Ovary (tissue), 9 donors: ENCODE measurements around the gene LTBP2. TPM values are rescaled to one million over a fixed set of nuclear protein-coding genes. Genes with fewer than 3 reads are reported as not detected.

ENCODE experiments used
- DNase-seq, 5 donors: peaks; one replicate each; pipeline ENCODE4 v3.0.0-alpha.2; 2019 to 2020
- H3K27ac ChIP-seq, 2 donors: fragments of 200-600 bp; one replicate each; pipeline versions ENCODE4 v1.5.1 to v1.8.0; 2019 to 2022
- H3K27me3 ChIP-seq: fragments of 200-600 bp; one replicate; pipeline ENCODE4 v1.8.0; 2022
- H3K36me3 ChIP-seq: fragments of 200-600 bp; sonication (generic); one replicate; pipeline ENCODE4 v1.5.1; 2019
- H3K4me1 ChIP-seq: one replicate; pipeline ENCODE4 v1.8.1; 2013; ENCODE audit warnings: mild to moderate bottlenecking, moderate library complexity; ENCODE audit not compliant: insufficient read depth
- H3K4me3 ChIP-seq: fragments of 200-600 bp; sonication (generic); one replicate; pipeline ENCODE4 v1.5.1; 2017
- H3K9me3 ChIP-seq, 2 donors: fragments of 200-600 bp in 1 of 2; sonication (generic) in 1 of 2; one replicate each; pipeline versions ENCODE4 v1.5.1 to v1.8.1; 2013 to 2019; ENCODE audit warnings: mild to moderate bottlenecking in 1 of 2, moderate library complexity in 1 of 2
- CTCF ChIP-seq, 3 donors: fragments of 450-650 bp in 2 of 3; fragments of 200-600 bp in 1 of 3; IDR thresholded peaks; one replicate each; pipeline versions ENCODE4 v1.5.1 to v1.8.0; 2016 to 2022; ENCODE audit warnings: antibody characterized with exemption in 3 of 3, mild to moderate bottlenecking in 1 of 3
- EP300 ChIP-seq: sonication (generic); formaldehyde crosslinking; IDR thresholded peaks from one replicate; pipeline ENCODE4 v1.6.1; 2017; ENCODE audit warnings: antibody characterized with exemption
- POLR2A ChIP-seq: fragments of 450-650 bp; IDR thresholded peaks from one replicate; pipeline ENCODE4 v1.6.1; 2017; ENCODE audit warnings: antibody characterized with exemption, mild to moderate bottlenecking, moderate library complexity
- WGBS, 3 donors: extraction: QIAGEN DNeasy Blood & Tissue Kit in 1 of 3; methylation state at CpG; one replicate each; pipeline versions ENCODE4 v1.1.5 to v1.1.7; 2013 to 2017; 5-methylcytosine and 5-hydroxymethylcytosine counted together
- intact Hi-C, 4 donors: fragments of 100-400 bp; cut with DNase I; formaldehyde crosslinking; loops; one replicate each; pipeline versions ENCODE4 v1.11.0 to v1.15.1; 2022 to 2023
- polyA plus RNA-seq, 2 donors: library from polyadenylated mRNA; stranded (reverse); fragments of 200-250 nt in 1 of 2; fragments of 350-450 nt in 1 of 2; fragmentation: Illumina TruSeq in 1 of 2; extraction: RNeasy Lipid Tissue Mini Kit (QIAGEN cat#74804) in 1 of 2; gene quantifications; one replicate each; pipeline ENCODE4 v1.2.3, GENCODE V29; 2013 to 2014
- total RNA-seq, 7 donors: library from RNA; depleted of rRNA in 2 of 7; stranded (reverse); fragments of >200 nt in 2 of 7; fragmentation: NEBNext Ultra II Directional in 3 of 7; extraction: Animal tissue kit (Norgen Biotek cat#: 25700) in 3 of 7; gene quantifications; one replicate each; pipeline versions ENCODE4 v1.1.0 to v1.2.4, GENCODE V29; 2016 to 2023
- donor health status: DM: no; HTN: no; CAD: no; lungs with moderate emphysema.
- donor health status: DM: no; HTN: no; CAD: no.
- donor health status: Bipolar disorder and iron deficiency.
- donor health status: DM: yes; HTN: yes; CAD: no.
- donor health status: DM: no; HTN: no; CAD: no.
- donor health status: DM: yes; HTN: yes; CAD: no.

LTBP2 gene
- total and polyA plus RNA-seq, 9 donors = 31.4 to 85.0 (median 60.0) TPM

GRCh38 chr14:74480046-74480445 is 132.0 kb downstream of the LTBP2 start:
- Histone ChIP-seq H3K27ac (no peak overlapping the region), H3K4me3 (no peak overlapping the region), H3K4me1 (no peaks in the 10 kb centered on the region), H3K36me3 (no peaks in the 10 kb centered on the region), H3K27me3 (no peaks in the 10 kb centered on the region), H3K9me3 (no peaks in the 10 kb centered on the region)
- TF ChIP-seq CTCF (IDR thresholded peaks at IDR 0.05) = no peak
- no peak for TF ChIP-seq POLR2A
- no peak for TF ChIP-seq EP300
- intact Hi-C loops = no loop called here
- WGBS, 3 donors = 60 to 66% (median 64%) methylated on average over 4 of the region's 4 CpGs
- DNase-seq = no peak

- no peak for DNase-seq
- no peaks in the 10 kb centered on the region for H3K4me1 ChIP-seq
- no peak overlapping the region for H3K27ac ChIP-seq
- H3K27me3 ChIP-seq = no peaks in the 10 kb centered on the region
- intact Hi-C loops = loop anchor here in 1 of 4 donors (10.0 kb wide), 1 partner anchor 114 kb away; no protein-coding TSS in a partner anchor
- WGBS, 3 donors = 98 to 100% (median 98%) methylated on average over 2 of the region's 2 CpGs
- H3K36me3 ChIP-seq = no peaks in the 10 kb centered on the region
- no peaks in the 10 kb centered on the region for H3K9me3 ChIP-seq
- TF ChIP-seq EP300 (no peak), POLR2A (no peak), CTCF (IDR thresholded peaks at IDR 0.05) (no peak)
- H3K4me3 ChIP-seq = no peak overlapping the region
Observed at GRCh38 chr14:74478996-74479635, 132.9 kb downstream of the LTBP2 start.

- Histone ChIP-seq H3K9me3 (no peaks in the 10 kb centered on the region), H3K4me1 (no peaks in the 10 kb centered on the region), H3K27ac (no peak overlapping the region), H3K4me3 (no peak overlapping the region), H3K27me3 (no peaks in the 10 kb centered on the region), H3K36me3 (no peaks in the 10 kb centered on the region)
- TF ChIP-seq POLR2A (no peak), EP300 (no peak), CTCF (IDR thresholded peaks at IDR 0.05) (no peak)
- intact Hi-C loops = loop anchor here in 1 of 4 donors (10.0 kb wide), 1 partner anchor 112 kb away; no protein-coding TSS in a partner anchor
- DNase-seq = no peak
- 79 to 93% (median 87%) methylated on average over 3 of the region's 3 CpGs for WGBS, 3 donors
Observed at GRCh38 chr14:74476607-74477006, 135.4 kb downstream of the LTBP2 start.

GRCh38 chr14:74476107-74476506 is 135.9 kb downstream of the LTBP2 start:
- TF ChIP-seq EP300 (no peak), POLR2A (no peak), CTCF (IDR thresholded peaks at IDR 0.05) (no peak)
- Histone ChIP-seq H3K27ac (no peak overlapping the region), H3K36me3 (no peaks in the 10 kb centered on the region), H3K4me1 (no peaks in the 10 kb centered on the region), H3K27me3 (no peaks in the 10 kb centered on the region), H3K9me3 (no peaks in the 10 kb centered on the region), H3K4me3 (no peak overlapping the region)
- intact Hi-C loops = loop anchor here in 1 of 4 donors (10.0 kb wide), 1 partner anchor 111 kb away; no protein-coding TSS in a partner anchor
- DNase-seq = no peak
- WGBS, 3 donors = 71 to 77% (median 73%) methylated on average over 4 of the region's 4 CpGs
